ENCODE measurements around the gene BIN2. TPM values are rescaled to one million over a fixed set of nuclear protein-coding genes. Genes with fewer than 3 reads are reported as not detected.
A peak's percentile ranks its signal among the peaks of the same experiment; 100 is the strongest.

Gene BIN2
- total and polyA plus RNA-seq, 9 of the 15 experiments (the other 6 are each of a cell fraction or from before 2014, with no cell fraction given), result 0.04 to 0.39 (median 0.25) TPM; not detected in 1

DNA sequence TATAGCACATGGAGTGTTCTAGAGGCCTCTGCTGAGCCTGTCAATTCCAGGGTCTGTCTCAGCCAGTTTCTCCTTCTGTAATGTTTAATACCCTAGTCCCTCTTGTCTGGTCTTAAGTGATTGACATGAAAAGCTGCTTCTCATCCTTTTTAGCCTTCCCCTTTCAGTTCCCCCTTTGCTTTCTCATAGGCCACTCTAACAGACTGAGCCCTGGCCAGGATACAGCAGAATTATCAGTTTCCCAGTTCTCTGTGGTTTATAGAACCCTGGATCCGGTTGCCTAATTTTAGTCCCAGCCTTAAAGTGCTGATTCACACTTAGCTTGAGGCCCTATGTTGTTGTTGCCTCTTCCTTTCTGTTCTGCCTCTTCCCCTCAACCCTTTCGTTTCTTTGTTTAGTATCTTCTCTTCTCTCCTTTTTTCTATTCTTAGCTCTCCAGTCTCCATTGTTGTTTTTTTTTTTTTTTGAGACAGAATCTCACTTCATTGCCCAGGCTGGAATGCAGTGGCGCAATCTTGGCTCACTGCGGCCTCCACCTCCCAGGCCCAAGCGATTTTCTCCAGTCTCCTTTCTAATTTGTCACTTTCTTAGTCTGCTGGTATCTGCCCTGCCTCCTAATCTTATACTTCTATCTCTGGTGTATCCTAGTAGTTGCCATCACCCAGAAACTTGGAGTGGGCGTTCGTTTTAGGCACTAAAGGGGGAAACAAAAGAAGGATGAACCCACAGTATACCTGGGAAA, 2.9 kb upstream of the BIN2 start (continued):
- TF ChIP-seq U2AF2 (optimal IDR thresholded peaks at IDR 0.05; ENCODE audit: low read depth, low read length) (no peak), CCNT2 (IDR thresholded peaks at IDR 0.05; ENCODE audit: borderline replicate concordance, extremely low read depth, insufficient read length, low read depth, low read length) (no peak), LCOR (CRISPR knock-in tag; IDR thresholded peaks at IDR 0.05) (0 out of 2 replicates have a peak, but pooled peaks have one; percentile 45), C11orf30 (IDR thresholded peaks at IDR 0.05; ENCODE audit: low read depth) (peak; percentile 98), HMGN3 (IDR thresholded peaks at IDR 0.05; ENCODE audit: borderline replicate concordance, extremely low read depth, insufficient read length, low read depth, low read length) (no peak), CREM (IDR thresholded peaks at IDR 0.05; ENCODE audit: low read depth) (no peak), NRF1 (conservative IDR thresholded peaks at IDR 0.05 in 1 of 2, IDR thresholded peaks at IDR 0.05 in 1 of 2) (no peak), TSC22D4 (tag; IDR thresholded peaks at IDR 0.05) (no peak), DNMT1 (IDR thresholded peaks at IDR 0.05) (no peak), PHB (CRISPR knock-in tag; IDR thresholded peaks at IDR 0.05) (no peak), SRSF1 (IDR thresholded peaks at IDR 0.05; ENCODE audit: low read depth, low read length) (no peak), NEUROD1 (IDR thresholded peaks at IDR 0.05; ENCODE audit: borderline replicate concordance, low read depth, low read length, partially characterized antibody) (peak; percentile 55), NUFIP1 (IDR thresholded peaks at IDR 0.05; ENCODE audit: partially characterized antibody) (peak; percentile 84), HDAC2 (IDR thresholded peaks at IDR 0.05) (peak; percentile 72; the same call in 1 of the 2 replicates), KDM1A (IDR thresholded peaks at IDR 0.05) (peak; percentile 23 to 49; a peak in 1 of 4 replicates), ZNF384 (IDR thresholded peaks at IDR 0.05; ENCODE audit: low read depth, low read length) (peak; percentile 47), BRCA1 (IDR thresholded peaks at IDR 0.05) (no peak), BRCA1 (CRISPR knock-in tag; IDR thresholded peaks at IDR 0.05) (no peak), FOXJ3 (CRISPR knock-in tag; IDR thresholded peaks at IDR 0.05) (no peak), ZNF699 (CRISPR knock-in tag; IDR thresholded peaks at IDR 0.05; ENCODE audit: insufficient replicate concordance) (no peak), NCOR1 (IDR thresholded peaks at IDR 0.05) (peak; percentile 43; the same call in 1 of the 2 replicates), NELFE (IDR thresholded peaks at IDR 0.05; ENCODE audit: insufficient read depth, insufficient read length) (no peak), SREBF1 (IDR thresholded peaks at IDR 0.05; ENCODE audit: borderline replicate concordance, low read depth, low read length) (no peak), ZNF253 (CRISPR knock-in tag; conservative IDR thresholded peaks at IDR 0.05) (no peak), SMC3 (conservative IDR thresholded peaks at IDR 0.05; ENCODE audit: insufficient read depth, low read depth, low read length) (no peak), ATF7 (IDR thresholded peaks at IDR 0.05) (peak; percentile 57; the same call in 1 of the 2 replicates)
- TF ChIP-seq, protein P1, sequence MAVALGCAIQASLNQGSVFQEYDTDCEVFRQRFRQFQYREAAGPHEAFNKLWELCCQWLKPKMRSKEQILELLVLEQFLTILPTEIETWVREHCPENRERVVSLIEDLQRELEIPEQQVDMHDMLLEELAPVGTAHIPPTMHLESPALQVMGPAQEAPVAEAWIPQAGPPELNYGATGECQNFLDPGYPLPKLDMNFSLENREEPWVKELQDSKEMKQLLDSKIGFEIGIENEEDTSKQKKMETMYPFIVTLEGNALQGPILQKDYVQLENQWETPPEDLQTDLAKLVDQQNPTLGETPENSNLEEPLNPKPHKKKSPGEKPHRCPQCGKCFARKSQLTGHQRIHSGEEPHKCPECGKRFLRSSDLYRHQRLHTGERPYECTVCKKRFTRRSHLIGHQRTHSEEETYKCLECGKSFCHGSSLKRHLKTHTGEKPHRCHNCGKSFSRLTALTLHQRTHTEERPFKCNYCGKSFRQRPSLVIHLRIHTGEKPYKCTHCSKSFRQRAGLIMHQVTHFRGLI (CRISPR knock-in tag; IDR thresholded peaks at IDR 0.05), result no peak

Measured in K562 (cell line).